Uterus (tissue), 4 donors: Measurements from ENCODE around the gene WDR64. TPM values are rescaled to one million over a fixed set of nuclear protein-coding genes. Genes with fewer than 3 reads are reported as not detected.

Experiments used
- DNase-seq, 2 donors: peaks; one replicate each; pipeline ENCODE4 v3.0.0-alpha.2; 2019 to 2020
- H3K27ac ChIP-seq, 2 donors: fragments of 200-600 bp; sonication (generic); 1 replicate in 1 of 2; 2 replicates in 1 of 2; pipeline ENCODE4 v1.5.1; 2016 to 2018
- H3K27me3 ChIP-seq, 2 donors: fragments of 200-600 bp; sonication (generic); one replicate each; pipeline ENCODE4 v1.5.1; 2018 to 2019; ENCODE audit warnings: control low read depth in 1 of 2
- H3K36me3 ChIP-seq, 2 donors: fragments of 200-600 bp; sonication (generic); one replicate each; pipeline ENCODE4 v1.5.1; 2019; ENCODE audit warnings: control low read depth in 1 of 2
- H3K4me1 ChIP-seq, 2 donors: fragments of 200-600 bp; sonication (generic); one replicate each; pipeline ENCODE4 v1.5.1; 2018 to 2019; ENCODE audit warnings: control low read depth in 1 of 2
- H3K4me3 ChIP-seq, 2 donors: fragments of 200-600 bp; sonication (generic); 1 replicate in 1 of 2; 2 replicates in 1 of 2; pipeline ENCODE4 v1.5.1; 2018 to 2019; ENCODE audit warnings: mild to moderate bottlenecking in 1 of 2
- H3K9me3 ChIP-seq, 2 donors: fragments of 200-600 bp; sonication (generic); one replicate each; pipeline ENCODE4 v1.5.1; 2019; ENCODE audit warnings: control low read depth in 1 of 2
- POLR2A ChIP-seq, 2 donors: fragments of 450-650 bp; IDR thresholded peaks; one replicate each; pipeline ENCODE4 v1.6.1; 2016; ENCODE audit warnings: antibody characterized with exemption in 2 of 2, mild to moderate bottlenecking in 1 of 2, moderate library complexity in 1 of 2
- intact Hi-C: fragments of 100-400 bp; cut with DNase I; formaldehyde crosslinking; loops from one replicate; pipeline ENCODE4 v1.15.1; 2023; ENCODE audit warnings: low total_unique reads
- total RNA-seq, 4 donors: library from RNA; depleted of rRNA in 3 of 4; stranded (reverse); fragments of >200 nt in 3 of 4; gene quantifications; one replicate each; pipeline versions ENCODE4 v1.1.0 to v1.2.4, GENCODE V29; 2014 to 2023
- TF ChIP-seq, protein P1 (sequence below), 4 experiments: fragments of 200-600 bp in 2 of 4; fragments of 450-650 bp in 2 of 4; sonication (generic) in 2 of 4; IDR thresholded peaks; one replicate each; pipeline ENCODE4 v1.5.1; 2016 to 2019; ENCODE audit warnings: antibody characterized with exemption in 4 of 4, mild to moderate bottlenecking in 2 of 4, moderate library complexity in 1 of 4
- donor health status: DM: yes; HTN: yes; CAD: no.

Gene WDR64
- total RNA-seq, 4 donors from 2014 or later = 0.21 TPM; not detected in 3

DNA sequence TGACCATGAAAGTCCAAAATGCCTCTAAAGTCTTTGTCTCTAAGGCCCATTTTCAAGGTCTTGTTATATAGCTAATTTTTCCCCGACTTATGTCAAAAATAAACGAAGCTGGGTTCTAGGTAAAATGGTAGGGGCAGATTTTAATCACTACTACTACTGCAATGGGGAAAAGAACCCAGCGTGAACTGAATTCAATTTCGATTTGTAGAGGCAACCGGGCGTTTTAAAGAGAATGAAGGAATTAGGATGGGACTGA, 195.4 kb downstream of the WDR64 start:
- Histone ChIP-seq H3K27me3 (no peaks in the 10 kb centered on the region), H3K27ac (peak overlapping the region; percentile 95 to 99), H3K4me3 (peak overlapping the region; percentile 72 to 92), H3K36me3 (no peaks in the 10 kb centered on the region), H3K4me1 (peaks cover 0 to 6% of the 10 kb centered on the region in 2 donors), H3K9me3 (no peaks in the 10 kb centered on the region)
- no peak for TF ChIP-seq POLR2A (IDR thresholded peaks at IDR 0.05)
- TF ChIP-seq, protein P1, sequence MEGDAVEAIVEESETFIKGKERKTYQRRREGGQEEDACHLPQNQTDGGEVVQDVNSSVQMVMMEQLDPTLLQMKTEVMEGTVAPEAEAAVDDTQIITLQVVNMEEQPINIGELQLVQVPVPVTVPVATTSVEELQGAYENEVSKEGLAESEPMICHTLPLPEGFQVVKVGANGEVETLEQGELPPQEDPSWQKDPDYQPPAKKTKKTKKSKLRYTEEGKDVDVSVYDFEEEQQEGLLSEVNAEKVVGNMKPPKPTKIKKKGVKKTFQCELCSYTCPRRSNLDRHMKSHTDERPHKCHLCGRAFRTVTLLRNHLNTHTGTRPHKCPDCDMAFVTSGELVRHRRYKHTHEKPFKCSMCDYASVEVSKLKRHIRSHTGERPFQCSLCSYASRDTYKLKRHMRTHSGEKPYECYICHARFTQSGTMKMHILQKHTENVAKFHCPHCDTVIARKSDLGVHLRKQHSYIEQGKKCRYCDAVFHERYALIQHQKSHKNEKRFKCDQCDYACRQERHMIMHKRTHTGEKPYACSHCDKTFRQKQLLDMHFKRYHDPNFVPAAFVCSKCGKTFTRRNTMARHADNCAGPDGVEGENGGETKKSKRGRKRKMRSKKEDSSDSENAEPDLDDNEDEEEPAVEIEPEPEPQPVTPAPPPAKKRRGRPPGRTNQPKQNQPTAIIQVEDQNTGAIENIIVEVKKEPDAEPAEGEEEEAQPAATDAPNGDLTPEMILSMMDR (IDR thresholded peaks at IDR 0.05) = no peak
- intact Hi-C loops = no loop called here
- DNase-seq = no peak

DNA sequence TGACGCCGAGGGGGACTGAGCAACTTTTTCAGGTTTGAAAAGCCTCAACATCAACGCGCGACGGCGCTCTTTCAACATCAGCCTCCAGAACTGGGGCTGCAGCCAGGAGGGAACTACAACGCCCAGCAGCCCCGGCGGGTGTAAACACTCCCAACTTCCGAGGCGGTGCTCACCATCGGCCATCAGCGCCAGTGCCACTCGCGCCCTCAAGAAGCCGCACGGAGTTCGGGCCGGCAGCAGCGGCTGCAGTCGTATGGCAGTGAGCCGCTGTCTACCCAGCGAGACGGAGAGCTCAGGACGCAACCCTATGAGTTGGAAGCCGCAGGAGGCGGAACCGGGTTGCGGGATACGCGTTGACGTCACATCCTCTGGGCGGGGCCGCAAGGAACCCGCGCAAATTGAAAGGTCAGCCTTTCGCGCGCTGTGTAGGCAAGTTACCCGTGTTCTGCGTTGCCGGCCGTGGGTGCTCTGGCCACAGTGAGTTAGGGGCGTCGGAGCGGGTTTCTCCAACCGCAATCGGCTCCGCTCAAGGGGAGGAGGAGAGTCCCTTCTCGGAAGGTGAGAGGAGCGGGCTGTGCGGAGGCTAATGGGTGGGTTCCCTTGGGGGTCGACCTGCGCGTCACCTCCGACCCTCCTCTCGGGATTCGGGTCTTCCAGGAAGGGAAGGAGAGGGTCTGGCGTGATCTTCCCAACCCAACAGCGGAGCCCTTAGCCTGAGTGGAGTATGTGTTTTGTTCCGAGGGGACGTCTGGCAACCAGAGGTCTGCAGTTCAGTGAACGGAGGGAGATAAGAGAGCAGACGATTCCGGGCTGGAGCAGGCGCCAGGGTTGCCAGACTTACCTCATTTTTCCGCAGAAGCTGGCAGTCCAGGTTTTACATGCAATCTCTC, 196.0 kb downstream of the WDR64 start, which contains the start of gene EXO1:
Gene EXO1, plus strand, starts transcription at position 409 of the 890 bp plus-strand sequence. CDS start 2,222 bp downstream, outside the sequence.
- peak; percentile 81 to 84 for DNase-seq
- H3K27me3 ChIP-seq = no peaks in the 10 kb centered on the region
- intact Hi-C loops = no loop called here

DNA sequence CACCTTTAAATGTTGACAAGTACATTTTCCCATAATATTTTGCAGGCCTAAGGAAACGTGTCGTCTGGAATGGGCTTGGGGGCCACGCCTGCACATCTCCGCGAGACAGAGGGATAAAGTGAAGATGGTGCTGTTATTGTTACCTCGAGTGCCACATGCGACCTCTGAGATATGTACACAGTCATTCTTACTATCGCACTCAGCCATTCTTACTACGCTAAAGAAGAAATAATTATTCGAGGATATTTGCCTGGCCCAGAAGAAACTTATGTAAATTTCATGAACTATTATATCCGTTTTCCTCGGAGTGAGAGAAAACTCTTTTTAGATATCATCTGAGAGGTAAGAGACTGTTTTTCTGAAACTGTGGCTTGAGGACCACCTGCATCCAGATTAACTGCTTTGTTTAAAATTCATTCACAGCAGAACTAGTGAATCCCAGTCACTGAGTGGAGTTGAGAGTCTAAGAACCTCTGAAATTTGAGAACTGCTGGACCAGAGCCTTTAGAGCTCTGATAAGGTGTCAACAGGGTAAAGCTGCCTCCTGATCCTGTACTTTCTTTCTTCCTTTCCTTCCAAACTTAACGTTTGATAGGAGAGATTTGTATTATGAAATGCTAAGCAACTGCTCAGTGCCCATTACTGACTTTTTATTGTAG, 196.7 kb downstream of the WDR64 start:
- intact Hi-C loops = no loop called here
- Histone ChIP-seq H3K4me3 (no peak overlapping the region), H3K27me3 (no peaks in the 10 kb centered on the region), H3K4me1 (peaks cover 0 to 6% of the 10 kb centered on the region in 2 donors), H3K9me3 (no peaks in the 10 kb centered on the region), H3K27ac (no peak overlapping the region), H3K36me3 (no peaks in the 10 kb centered on the region)
- no peak for DNase-seq
- TF ChIP-seq POLR2A (IDR thresholded peaks at IDR 0.05) = no peak
- TF ChIP-seq, protein P1 (IDR thresholded peaks at IDR 0.05) = no peak

More for the DNA sequence above, 196.0 kb downstream of the WDR64 start, which contains the start of gene EXO1:
- TF ChIP-seq, protein P1 (IDR thresholded peaks at IDR 0.05) = peak; percentile 16 to 44 (median 34)
- TF ChIP-seq POLR2A (IDR thresholded peaks at IDR 0.05) = peak in 1 of 2 donors; percentile 24
- Histone ChIP-seq H3K4me3 (peak within 1 kb of the TSS; percentile 72 to 92), H3K27ac (peak within 1 kb of the TSS; percentile 95 to 99), H3K4me1 (peaks cover 0 to 6% of the 10 kb centered on the region in 2 donors), H3K36me3 (no peaks in the 10 kb centered on the region), H3K9me3 (no peaks in the 10 kb centered on the region)

- Histone ChIP-seq H3K27ac (no peak overlapping the region), H3K36me3 (no peaks in the 10 kb centered on the region), H3K4me3 (no peak overlapping the region), H3K27me3 (no peaks in the 10 kb centered on the region), H3K4me1 (peaks cover 0 to 6% of the 10 kb centered on the region in 2 donors), H3K9me3 (no peaks in the 10 kb centered on the region)
- DNase-seq = no peak
- TF ChIP-seq, protein P1 (IDR thresholded peaks at IDR 0.05) = no peak
- no peak for TF ChIP-seq POLR2A (IDR thresholded peaks at IDR 0.05)
- intact Hi-C loops = no loop called here
Measured at GRCh38 chr1:241849345-241849695, 197.2 kb downstream of the WDR64 start.

Other genes starting within 250 kb of the WDR64 start
- gene FH, start 132.5 kb upstream of the WDR64 start, total RNA-seq = 10 to 100 TPM; 11.8 to 48.5 (median 43.5) TPM
- gene KMO, start 119.9 kb upstream of the WDR64 start, total RNA-seq = 10 to 100 TPM in 1 of 4 donors, 1 to 10 TPM in 1, under 1 TPM in 2; 0.28 to 22.9 (median 4.5) TPM
- 10 to 100 TPM in 2 of 4 donors, 1 to 10 TPM in 2; 4.9 to 34.6 (median 9.1) TPM for gene CHML, start 11.9 kb upstream of the WDR64 start, total RNA-seq
- gene OPN3, start 11.9 kb upstream of the WDR64 start, total RNA-seq = 10 to 100 TPM in 1 of 4 donors, 1 to 10 TPM in 2, under 1 TPM in 1; 0.26 to 34.9 (median 4.8) TPM
- 10 to 100 TPM in 1 of 4 donors, under 1 TPM in 1, not detected in 2; 0.52 to 10.0 TPM for gene EXO1, start 195.9 kb downstream of the WDR64 start, total RNA-seq